Astrocyte of the hippocampus (primary cell): ENCODE results near the gene LYSMD1.

Experiments
- DNase-seq: peaks from one replicate; pipeline ENCODE4 v3.0.0; 2011; ENCODE audit warnings: low read depth, low spot score

Gene LYSMD1

GRCh38 chr1:151142411-151143056 is 23.2 kb downstream of the LYSMD1 start:
- no peak for DNase-seq

- DNase-seq, result no peak
Measured at GRCh38 chr1:151137789-151138188, 27.9 kb downstream of the LYSMD1 start.

- DNase-seq, result no peak
Measured at GRCh38 chr1:151135433-151136385, 30.0 kb downstream of the LYSMD1 start.

GRCh38 chr1:151134991-151135390 is 30.7 kb downstream of the LYSMD1 start:
- DNase-seq, result no peak

- DNase-seq, result no peak
Measured at GRCh38 chr1:151134396-151134795, 31.3 kb downstream of the LYSMD1 start.

GRCh38 chr1:151133018-151133806 is 32.5 kb downstream of the LYSMD1 start:
- DNase-seq, result no peak

GRCh38 chr1:151132335-151133017 is 33.2 kb downstream of the LYSMD1 start:
- DNase-seq, result no peak

GRCh38 chr1:151131701-151132334 is 33.9 kb downstream of the LYSMD1 start:
- DNase-seq, result peak; percentile 51

- DNase-seq, result peak; percentile 93
Measured at GRCh38 chr1:151130987-151131586, 34.6 kb downstream of the LYSMD1 start.

GRCh38 chr1:151128800-151129199 is 36.9 kb downstream of the LYSMD1 start:
- no peak for DNase-seq

GRCh38 chr1:151124763-151125403 is 40.8 kb downstream of the LYSMD1 start:
- no peak for DNase-seq

- no peak for DNase-seq
Measured at GRCh38 chr1:151113877-151114276, 51.8 kb downstream of the LYSMD1 start.
